GM13977 (cell line): ENCODE results near the gene CARMIL1.
A peak's percentile ranks its signal among the peaks of the same experiment; 100 is the strongest.

Experiments
- DNase-seq: peaks from one replicate; pipeline ENCODE4 v3.0.0; 2012; ENCODE audit warnings: low spot score
- CTCF ChIP-seq: IDR thresholded peaks from 2 replicates; pipeline ENCODE4 v1.5.1; 2012; ENCODE audit warnings: mild to moderate bottlenecking, control low read depth; ENCODE audit not compliant: insufficient read depth; ENCODE audit errors: extremely low read depth, missing control alignments
- in situ Hi-C: fragments of 300-500 bp; cut with MboI; formaldehyde crosslinking; loops from one replicate; pipeline ENCODE4 v1.12.0; 2022; ENCODE audit warnings: low sequenced_read_pairs, low pct_unique_long_range_greater_than_20kb, mixed read lengths, inconsistent platforms; ENCODE audit not compliant: unreplicated experiment

The CARMIL1 gene

DNA sequence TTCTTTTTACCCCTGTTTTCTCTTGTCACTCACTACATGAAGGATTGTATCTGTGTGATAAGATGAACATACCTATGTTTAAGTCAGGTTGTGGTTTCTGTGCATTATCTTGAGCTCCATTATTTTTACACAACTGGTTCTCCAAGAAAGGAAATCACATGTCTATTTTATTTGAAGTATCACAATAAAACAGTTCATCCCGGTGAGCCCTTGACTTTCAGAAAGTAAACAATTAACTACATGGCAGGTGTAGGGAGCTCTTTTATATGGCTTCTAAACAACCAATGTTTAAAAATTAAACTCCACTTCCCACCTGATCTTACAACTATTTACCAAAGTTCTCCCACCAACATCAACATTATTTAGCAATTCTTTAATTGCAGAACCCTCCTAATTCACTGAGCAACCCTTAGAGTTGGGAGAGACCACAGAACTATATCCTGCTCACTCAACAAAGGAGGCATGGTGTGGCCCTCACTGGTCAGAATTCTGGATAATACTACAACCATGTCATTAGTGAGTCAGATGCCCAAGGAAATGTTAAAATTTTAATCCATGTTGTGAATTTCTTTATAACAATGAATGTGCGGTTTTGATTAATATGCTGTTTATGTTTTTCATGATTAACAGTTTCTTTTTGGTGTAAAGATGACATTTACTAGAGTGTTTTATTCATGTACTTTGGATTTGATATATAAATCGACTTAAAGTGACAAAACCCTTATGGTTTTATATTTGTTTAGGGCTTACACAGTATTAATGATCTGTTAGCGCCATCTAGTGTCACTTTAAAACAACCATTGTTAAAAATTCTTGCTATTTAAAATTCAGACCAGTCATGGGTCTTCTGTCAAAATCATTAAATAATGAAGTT lies 322.9 kb downstream of the CARMIL1 start:
- peak; percentile 40 for DNase-seq
- TF ChIP-seq CTCF = peak; percentile 51
- in situ Hi-C loops = no loop called here

DNA sequence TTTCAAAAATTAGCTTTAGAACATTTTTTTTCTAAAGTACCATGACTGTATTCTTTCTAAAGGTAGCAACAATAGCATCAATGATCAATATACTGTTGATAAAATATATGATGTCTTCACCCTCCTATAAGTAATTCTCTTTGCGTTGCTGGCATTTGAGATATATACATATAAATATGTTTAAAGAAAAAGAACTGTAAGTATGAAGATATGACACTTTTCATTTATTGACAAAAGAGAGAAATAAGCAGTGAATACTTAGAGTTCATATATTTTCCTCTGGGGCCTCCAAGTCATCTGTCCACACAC lies 323.5 kb downstream of the CARMIL1 start:
- in situ Hi-C loops = no loop called here
- no peak for DNase-seq
- no peak for TF ChIP-seq CTCF

- no peak for DNase-seq
- no peak for TF ChIP-seq CTCF
- in situ Hi-C loops = no loop called here
Observed at GRCh38 chr6:25603251-25603650, 324.1 kb downstream of the CARMIL1 start.

- DNase-seq = no peak
- in situ Hi-C loops = no loop called here
- TF ChIP-seq CTCF = no peak
Observed at GRCh38 chr6:25606151-25606550, 327.0 kb downstream of the CARMIL1 start.

- in situ Hi-C loops = no loop called here
- TF ChIP-seq CTCF = no peak
- DNase-seq = no peak
Observed at GRCh38 chr6:25608558-25609174, 329.5 kb downstream of the CARMIL1 start.

GRCh38 chr6:25612666-25613065 lies 333.5 kb downstream of the CARMIL1 start:
- no peak for DNase-seq
- in situ Hi-C loops = no loop called here

More at GRCh38 chr6:25612666-25613065, 333.5 kb downstream of the CARMIL1 start:
- no peak for TF ChIP-seq CTCF
